ENCODE measurements around the gene MAPK4. TPM values are rescaled to one million over a fixed set of nuclear protein-coding genes. Genes with fewer than 3 reads are reported as not detected.
"Not testable (repeated sequence)": the region's sequence is repeated elsewhere in the genome, so short reads cannot be mapped to it uniquely, and the experiment has no call there.

Gene MAPK4
- total RNA-seq, 2 donors from 2014 or later, result 2.0 to 3.8 TPM

- Histone ChIP-seq H3K27me3 (ENCODE audit: control insufficient read depth, insufficient read depth, low read length, poor library complexity, severe bottlenecking) (no peaks in the 10 kb centered on the region), H3K9me3 (ENCODE audit: control insufficient read depth, low read length) (peaks cover 5% of the 10 kb centered on the region), H3K4me3 (ENCODE audit: low read length) (no peak overlapping the region), H3K4me1 (ENCODE audit: control insufficient read depth, insufficient read depth, low read length) (no peaks in the 10 kb centered on the region), H3K9ac (ENCODE audit: extremely low read depth, low read length, poor library complexity, severe bottlenecking) (no peak overlapping the region), H3K36me3 (ENCODE audit: control insufficient read depth, insufficient read depth, low read length) (no peaks in the 10 kb centered on the region), H3K27ac (ENCODE audit: low read depth, low read length) (no peak overlapping the region)
- no peak overlapping the region for H3K4me3 Mint-ChIP-seq
- peaks cover 2% of the 10 kb centered on the region for H3K27me3 Mint-ChIP-seq (ENCODE audit: insufficient read depth)
- H3K4me1 Mint-ChIP-seq, result peaks cover under 1% of the 10 kb centered on the region
- H3K9me3 Mint-ChIP-seq, result peaks cover 5% of the 10 kb centered on the region
- no peaks in the 10 kb centered on the region for H3K36me3 Mint-ChIP-seq (ENCODE audit: low read depth)
- no peak overlapping the region for H3K27ac Mint-ChIP-seq
- no peak for TF ChIP-seq CTCF (conservative IDR thresholded peaks at IDR 0.05)
- WGBS, 2 experiments (ENCODE audit: insufficient coverage in 1 of 2, insufficient read length in 1 of 2), result 86 to 92% methylated on average over 7 to 9 of the region's 9 CpGs
- DNase-seq, result no peak
Observed at GRCh38 chr18:50775207-50775606, 215.3 kb downstream of the MAPK4 start.

GRCh38 chr18:50775726-50776125 lies 215.8 kb downstream of the MAPK4 start:
- Mint-ChIP-seq H3K27me3 (ENCODE audit: insufficient read depth) (peaks cover 2% of the 10 kb centered on the region), H3K9me3 (peaks cover 1% of the 10 kb centered on the region), H3K36me3 (ENCODE audit: low read depth) (no peaks in the 10 kb centered on the region), H3K4me1 (peaks cover 4% of the 10 kb centered on the region), H3K27ac (no peak overlapping the region), H3K4me3 (no peak overlapping the region)
- Histone ChIP-seq H3K9ac (ENCODE audit: extremely low read depth, low read length, poor library complexity, severe bottlenecking) (no peak overlapping the region), H3K4me1 (ENCODE audit: control insufficient read depth, insufficient read depth, low read length) (no peaks in the 10 kb centered on the region), H3K4me3 (ENCODE audit: low read length) (no peak overlapping the region), H3K27ac (ENCODE audit: low read depth, low read length) (no peak overlapping the region), H3K9me3 (ENCODE audit: control insufficient read depth, low read length) (no peaks in the 10 kb centered on the region), H3K27me3 (ENCODE audit: control insufficient read depth, insufficient read depth, low read length, poor library complexity, severe bottlenecking) (no peaks in the 10 kb centered on the region), H3K36me3 (ENCODE audit: control insufficient read depth, insufficient read depth, low read length) (no peaks in the 10 kb centered on the region)
- no peak for DNase-seq
- WGBS, 2 experiments (ENCODE audit: insufficient coverage in 1 of 2, insufficient read length in 1 of 2), result 93 to 95% methylated on average over 6 to 14 of the region's 14 CpGs
- no peak for TF ChIP-seq CTCF (conservative IDR thresholded peaks at IDR 0.05)

GRCh38 chr18:50776383-50776782 lies 216.5 kb downstream of the MAPK4 start:
- H3K27me3 ChIP-seq (ENCODE audit: control insufficient read depth, insufficient read depth, low read length, poor library complexity, severe bottlenecking), result no peaks in the 10 kb centered on the region
- Mint-ChIP-seq H3K4me1 (peaks cover 4% of the 10 kb centered on the region), H3K36me3 (ENCODE audit: low read depth) (no peaks in the 10 kb centered on the region), H3K9me3 (no peaks in the 10 kb centered on the region), H3K27me3 (ENCODE audit: insufficient read depth) (peaks cover 2% of the 10 kb centered on the region), H3K4me3 (no peak overlapping the region), H3K27ac (no peak overlapping the region)
- H3K4me1 ChIP-seq (ENCODE audit: control insufficient read depth, insufficient read depth, low read length), result no peaks in the 10 kb centered on the region
- no peaks in the 10 kb centered on the region for H3K9me3 ChIP-seq (ENCODE audit: control insufficient read depth, low read length)
- 90% methylated on average over 4 of the region's 4 CpGs; no CpG with 5 or more reads in 1 of the 2 experiments for WGBS, 2 experiments (ENCODE audit: insufficient coverage in 1 of 2, insufficient read length in 1 of 2)
- DNase-seq, result no peak
- no peak overlapping the region for H3K9ac ChIP-seq (ENCODE audit: extremely low read depth, low read length, poor library complexity, severe bottlenecking)
- no peak overlapping the region for H3K27ac ChIP-seq (ENCODE audit: low read depth, low read length)
- H3K4me3 ChIP-seq (ENCODE audit: low read length), result no peak overlapping the region
- no peak for TF ChIP-seq CTCF (conservative IDR thresholded peaks at IDR 0.05)
- no peaks in the 10 kb centered on the region for H3K36me3 ChIP-seq (ENCODE audit: control insufficient read depth, insufficient read depth, low read length)

GRCh38 chr18:50779021-50779420 lies 219.1 kb downstream of the MAPK4 start:
- not testable (repeated sequence) for H3K36me3 Mint-ChIP-seq (ENCODE audit: low read depth); H3K27ac ChIP-seq (ENCODE audit: low read depth, low read length); H3K4me1 ChIP-seq (ENCODE audit: control insufficient read depth, insufficient read depth, low read length); DNase-seq; H3K27me3 ChIP-seq (ENCODE audit: control insufficient read depth, insufficient read depth, low read length, poor library complexity, severe bottlenecking); H3K27ac Mint-ChIP-seq; H3K27me3 Mint-ChIP-seq (ENCODE audit: insufficient read depth); H3K4me3 ChIP-seq (ENCODE audit: low read length); H3K9me3 ChIP-seq (ENCODE audit: control insufficient read depth, low read length); H3K36me3 ChIP-seq (ENCODE audit: control insufficient read depth, insufficient read depth, low read length); H3K4me3 Mint-ChIP-seq; H3K9me3 Mint-ChIP-seq; H3K4me1 Mint-ChIP-seq; H3K9ac ChIP-seq (ENCODE audit: extremely low read depth, low read length, poor library complexity, severe bottlenecking)
- WGBS, 2 experiments (ENCODE audit: insufficient coverage in 1 of 2, insufficient read length in 1 of 2), result 90 to 100% methylated on average over 3 of the region's 3 CpGs

Data from endodermal cell (in vitro differentiated cells).